Left lung (tissue), 10 donors: ENCODE measurements around the gene COQ5. TPM values are rescaled to one million over a fixed set of nuclear protein-coding genes. Genes with fewer than 3 reads are reported as not detected.

Source experiments
- ATAC-seq: fragments of 200-7000 bp; cut with Tn5 transposase; one replicate; pipeline ENCODE4 v1.9.1; 2020; ENCODE audit warnings: moderate library complexity
- DNase-seq, 4 donors: peaks; one replicate each; pipeline ENCODE4 v3.0.0-alpha.2; 2013 to 2020
- H3K27ac ChIP-seq, 2 donors: fragments of 200-600 bp; sonication (generic) in 1 of 2; one replicate each; pipeline versions ENCODE4 v1.5.0 to v1.8.0; 2020 to 2021
- H3K27me3 ChIP-seq, 2 donors: fragments of 200-600 bp; sonication (generic) in 1 of 2; one replicate each; pipeline versions ENCODE4 v1.5.0 to v1.8.0; 2020 to 2021
- H3K36me3 ChIP-seq, 2 donors: fragments of 200-600 bp; sonication (generic) in 1 of 2; one replicate each; pipeline versions ENCODE4 v1.5.0 to v1.8.0; 2020 to 2021
- H3K4me1 ChIP-seq, 2 donors: fragments of 200-600 bp; one replicate each; pipeline ENCODE4 v1.8.0; 2021
- H3K4me3 ChIP-seq, 2 donors: fragments of 200-600 bp; sonication (generic) in 1 of 2; one replicate each; pipeline versions ENCODE4 v1.5.0 to v1.8.0; 2020 to 2021; ENCODE audit warnings: mild to moderate bottlenecking in 1 of 2
- H3K9me3 ChIP-seq, 2 donors: fragments of 200-600 bp; sonication (generic) in 1 of 2; one replicate each; pipeline versions ENCODE4 v1.5.0 to v1.8.0; 2020 to 2021
- intact Hi-C, 2 donors: fragments of 100-400 bp; cut with DNase I; formaldehyde crosslinking; loops; one replicate each; pipeline versions ENCODE4 v1.11.2 to v1.14.2; 2022
- polyA plus RNA-seq, 6 donors: library from polyadenylated mRNA; unstranded; fragments of 120-200 nt; gene quantifications; one replicate each; pipeline ENCODE4 v1.2.1, GENCODE V29; 2013; ENCODE audit not compliant: insufficient read length in 6 of 6
- total RNA-seq, 2 donors: library from RNA; stranded (reverse); fragmentation: NEBNext Ultra II Directional; extraction: Animal tissue kit (Norgen Biotek cat#: 25700); gene quantifications; one replicate each; pipeline ENCODE4 v1.2.1, GENCODE V29; 2021
- TF ChIP-seq, protein P1 (sequence below), 2 donors: fragments of 200-600 bp; sonication (generic) in 1 of 2; IDR thresholded peaks; one replicate each; pipeline versions ENCODE4 v1.5.0 to v1.8.0; 2021; ENCODE audit warnings: antibody characterized with exemption in 2 of 2
- donor health status: DM: no; HTN: yes; CAD: no.
- donor health status: DM: no; HTN: no; CAD: no.

COQ5 gene
- total and polyA plus RNA-seq, 8 donors, result 23.1 to 58.8 (median 48.1) TPM

DNA sequence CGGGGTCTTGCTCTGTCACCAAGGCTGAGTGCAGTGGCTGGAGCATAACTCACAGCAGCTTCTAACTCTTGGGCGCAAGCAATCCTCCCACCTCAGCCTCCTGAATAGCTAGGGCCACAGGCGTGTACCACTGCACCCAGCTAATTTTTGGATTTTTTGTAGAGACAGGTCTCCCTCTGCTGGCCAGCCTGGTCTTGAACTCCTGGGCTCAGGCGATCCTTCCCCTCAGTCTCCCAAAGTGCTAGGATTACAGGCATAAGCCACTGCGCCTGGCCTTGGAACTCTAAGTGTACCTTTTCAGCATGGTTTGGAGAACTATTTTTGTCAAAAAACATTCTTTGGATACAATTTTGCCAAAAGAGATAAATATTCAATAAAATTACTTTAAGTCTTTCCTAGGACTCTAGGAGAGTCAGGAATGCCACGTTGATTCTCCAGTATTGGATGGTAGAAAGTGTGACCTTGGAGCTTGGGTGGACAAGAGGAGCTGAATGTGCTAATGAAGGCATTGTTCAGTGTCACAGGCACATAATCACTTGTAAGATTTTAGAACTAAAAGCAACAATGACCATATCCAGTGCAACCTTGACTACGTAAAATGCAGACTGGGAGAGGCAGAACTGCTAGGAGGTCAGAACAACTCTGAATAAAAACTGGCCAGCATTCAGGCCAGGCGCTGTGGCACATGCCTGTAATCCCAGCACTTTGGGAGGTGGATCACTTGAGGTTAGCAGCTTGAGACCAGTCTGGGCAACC, 62.2 kb downstream of the COQ5 start:
- peak in 1 of 4 donors; percentile 37 for DNase-seq
- ATAC-seq, result no peak
- TF ChIP-seq, protein P1, sequence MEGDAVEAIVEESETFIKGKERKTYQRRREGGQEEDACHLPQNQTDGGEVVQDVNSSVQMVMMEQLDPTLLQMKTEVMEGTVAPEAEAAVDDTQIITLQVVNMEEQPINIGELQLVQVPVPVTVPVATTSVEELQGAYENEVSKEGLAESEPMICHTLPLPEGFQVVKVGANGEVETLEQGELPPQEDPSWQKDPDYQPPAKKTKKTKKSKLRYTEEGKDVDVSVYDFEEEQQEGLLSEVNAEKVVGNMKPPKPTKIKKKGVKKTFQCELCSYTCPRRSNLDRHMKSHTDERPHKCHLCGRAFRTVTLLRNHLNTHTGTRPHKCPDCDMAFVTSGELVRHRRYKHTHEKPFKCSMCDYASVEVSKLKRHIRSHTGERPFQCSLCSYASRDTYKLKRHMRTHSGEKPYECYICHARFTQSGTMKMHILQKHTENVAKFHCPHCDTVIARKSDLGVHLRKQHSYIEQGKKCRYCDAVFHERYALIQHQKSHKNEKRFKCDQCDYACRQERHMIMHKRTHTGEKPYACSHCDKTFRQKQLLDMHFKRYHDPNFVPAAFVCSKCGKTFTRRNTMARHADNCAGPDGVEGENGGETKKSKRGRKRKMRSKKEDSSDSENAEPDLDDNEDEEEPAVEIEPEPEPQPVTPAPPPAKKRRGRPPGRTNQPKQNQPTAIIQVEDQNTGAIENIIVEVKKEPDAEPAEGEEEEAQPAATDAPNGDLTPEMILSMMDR (IDR thresholded peaks at IDR 0.05), result no peak
- Histone ChIP-seq H3K4me3 (no peak overlapping the region), H3K4me1 (peaks cover 10 to 37% of the 10 kb centered on the region in 2 donors), H3K27me3 (no peaks in the 10 kb centered on the region), H3K36me3 (peaks cover 0 to 51% of the 10 kb centered on the region in 2 donors), H3K9me3 (no peaks in the 10 kb centered on the region), H3K27ac (no peak overlapping the region)
- intact Hi-C loops, result no loop called here

DNA sequence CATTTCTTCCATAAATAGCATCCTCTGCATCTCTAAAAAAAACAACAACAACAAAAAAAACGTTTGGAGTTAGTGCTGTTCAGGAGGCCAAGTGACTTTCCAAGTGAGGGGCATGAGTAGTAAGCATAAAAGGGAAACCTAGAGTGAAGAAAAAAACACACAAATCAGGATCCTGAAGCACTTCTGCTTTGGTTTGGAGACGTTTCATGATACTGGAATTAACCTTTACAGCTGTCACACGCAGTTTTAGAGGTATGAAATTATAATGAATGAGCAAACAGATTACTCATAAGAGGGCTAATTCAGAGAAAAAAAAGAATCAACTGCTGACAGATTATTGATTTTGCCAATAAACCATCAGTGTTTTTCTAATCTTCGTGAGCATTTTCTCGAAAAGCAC, 63.2 kb downstream of the COQ5 start:
- H3K27me3 ChIP-seq, result no peaks in the 10 kb centered on the region
- DNase-seq (no peak), ATAC-seq (no peak)
- H3K27ac ChIP-seq, result no peak overlapping the region
- H3K9me3 ChIP-seq, result no peaks in the 10 kb centered on the region
- no peak overlapping the region for H3K4me3 ChIP-seq
- H3K36me3 ChIP-seq, result peaks cover 0 to 61% of the 10 kb centered on the region in 2 donors
- TF ChIP-seq, protein P1 (IDR thresholded peaks at IDR 0.05), result no peak
- intact Hi-C loops, result no loop called here
- H3K4me1 ChIP-seq, result peaks cover 10 to 37% of the 10 kb centered on the region in 2 donors

DNA sequence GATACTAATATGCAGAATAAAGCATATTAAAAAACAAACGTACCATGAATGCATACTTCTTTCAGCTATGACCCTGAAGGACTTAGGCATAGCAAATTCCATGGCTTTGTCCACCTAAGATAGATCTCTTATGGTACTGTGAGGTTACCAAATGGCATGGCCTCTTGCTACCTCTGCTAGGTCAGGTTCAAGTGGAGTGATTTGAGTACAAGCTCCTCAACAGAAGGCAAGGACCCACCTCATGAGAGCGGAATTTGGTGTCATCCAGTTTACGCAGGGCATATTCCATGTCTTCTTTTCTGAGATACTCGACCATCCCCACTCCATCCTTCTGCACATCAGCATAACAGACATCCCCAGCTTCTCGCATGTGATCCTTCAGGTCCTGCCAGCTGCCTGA, 65.2 kb downstream of the COQ5 start:
- Histone ChIP-seq H3K27me3 (no peaks in the 10 kb centered on the region), H3K9me3 (no peaks in the 10 kb centered on the region), H3K4me1 (peaks cover 5 to 27% of the 10 kb centered on the region in 2 donors), H3K4me3 (no peak overlapping the region), H3K36me3 (peaks cover 0 to 82% of the 10 kb centered on the region in 2 donors), H3K27ac (no peak overlapping the region)
- no peak for ATAC-seq
- intact Hi-C loops, result no loop called here
- TF ChIP-seq, protein P1 (IDR thresholded peaks at IDR 0.05), result no peak
- no peak for DNase-seq

- H3K9me3 ChIP-seq, result no peaks in the 10 kb centered on the region
- ATAC-seq (no peak), DNase-seq (no peak)
- peaks cover 0 to 15% of the 10 kb centered on the region in 2 donors for H3K4me1 ChIP-seq
- intact Hi-C loops, result no loop called here
- H3K27ac ChIP-seq, result no peak overlapping the region
- H3K27me3 ChIP-seq, result no peaks in the 10 kb centered on the region
- H3K4me3 ChIP-seq, result no peak overlapping the region
- TF ChIP-seq, protein P1 (IDR thresholded peaks at IDR 0.05), result no peak
- peaks cover 0 to 95% of the 10 kb centered on the region in 2 donors for H3K36me3 ChIP-seq
Measured at GRCh38 chr12:120462099-120462640, 66.8 kb downstream of the COQ5 start.

GRCh38 chr12:120460157-120460556, 68.8 kb downstream of the COQ5 start:
- Histone ChIP-seq H3K27ac (no peak overlapping the region), H3K4me1 (no peaks in the 10 kb centered on the region), H3K36me3 (peaks cover 0 to 99% of the 10 kb centered on the region in 2 donors), H3K4me3 (no peak overlapping the region), H3K27me3 (no peaks in the 10 kb centered on the region), H3K9me3 (no peaks in the 10 kb centered on the region)
- DNase-seq (no peak), ATAC-seq (no peak)
- TF ChIP-seq, protein P1 (IDR thresholded peaks at IDR 0.05), result no peak
- intact Hi-C loops, result no loop called here
